ENCODE measurements around the gene ASB3.

The ASB3 gene

GRCh38 chr2:53756644-53757043, 30.1 kb downstream of the ASB3 start:
- Histone ChIP-seq H3K27me3 (ENCODE audit: insufficient read depth, low read length) (no peaks in the 10 kb centered on the region), H3K9ac (ENCODE audit: low read depth, low read length) (no peak overlapping the region), H3K9me3 (ENCODE audit: insufficient read depth, low read depth, low read length) (no peaks in the 10 kb centered on the region), H3K4me3 (ENCODE audit: low read length) (no peak overlapping the region), H3K27ac (ENCODE audit: low read length) (no peak overlapping the region), H3K4me1 (ENCODE audit: insufficient read depth, low read length) (no peaks in the 10 kb centered on the region), H3K36me3 (ENCODE audit: insufficient read depth, low read depth, low read length) (peaks cover 12% of the 10 kb centered on the region)

- no peaks in the 10 kb centered on the region for H3K4me1 ChIP-seq (ENCODE audit: insufficient read depth, low read length)
- H3K9ac ChIP-seq (ENCODE audit: low read depth, low read length), result no peak overlapping the region
- no peaks in the 10 kb centered on the region for H3K9me3 ChIP-seq (ENCODE audit: insufficient read depth, low read depth, low read length)
- H3K27me3 ChIP-seq (ENCODE audit: insufficient read depth, low read length), result no peaks in the 10 kb centered on the region
- H3K4me3 ChIP-seq (ENCODE audit: low read length), result no peak overlapping the region
- H3K36me3 ChIP-seq (ENCODE audit: insufficient read depth, low read depth, low read length), result peaks cover 7% of the 10 kb centered on the region; the same call in 1 of the 2 replicates
- no peak overlapping the region for H3K27ac ChIP-seq (ENCODE audit: low read length)
Measured at GRCh38 chr2:53755121-53755520, 31.6 kb downstream of the ASB3 start.

GRCh38 chr2:53753041-53753440, 33.7 kb downstream of the ASB3 start:
- Histone ChIP-seq H3K36me3 (ENCODE audit: insufficient read depth, low read depth, low read length) (peaks cover 20% of the 10 kb centered on the region), H3K27me3 (ENCODE audit: insufficient read depth, low read length) (no peaks in the 10 kb centered on the region), H3K4me3 (ENCODE audit: low read length) (no peak overlapping the region), H3K9ac (ENCODE audit: low read depth, low read length) (no peak overlapping the region), H3K27ac (ENCODE audit: low read length) (no peak overlapping the region), H3K4me1 (ENCODE audit: insufficient read depth, low read length) (no peaks in the 10 kb centered on the region), H3K9me3 (ENCODE audit: insufficient read depth, low read depth, low read length) (no peaks in the 10 kb centered on the region)

GRCh38 chr2:53752385-53752784, 34.4 kb downstream of the ASB3 start:
- no peaks in the 10 kb centered on the region for H3K27me3 ChIP-seq (ENCODE audit: insufficient read depth, low read length)
- H3K9me3 ChIP-seq (ENCODE audit: insufficient read depth, low read depth, low read length), result no peaks in the 10 kb centered on the region
- H3K27ac ChIP-seq (ENCODE audit: low read length), result no peak overlapping the region
- H3K36me3 ChIP-seq (ENCODE audit: insufficient read depth, low read depth, low read length), result peaks cover 27% of the 10 kb centered on the region
- no peak overlapping the region for H3K4me3 ChIP-seq (ENCODE audit: low read length)
- H3K4me1 ChIP-seq (ENCODE audit: insufficient read depth, low read length), result no peaks in the 10 kb centered on the region
- no peak overlapping the region for H3K9ac ChIP-seq (ENCODE audit: low read depth, low read length)

GRCh38 chr2:53751728-53752127, 35.0 kb downstream of the ASB3 start:
- peaks cover 27% of the 10 kb centered on the region for H3K36me3 ChIP-seq (ENCODE audit: insufficient read depth, low read depth, low read length)
- no peaks in the 10 kb centered on the region for H3K4me1 ChIP-seq (ENCODE audit: insufficient read depth, low read length)
- H3K4me3 ChIP-seq (ENCODE audit: low read length), result no peak overlapping the region
- no peak overlapping the region for H3K9ac ChIP-seq (ENCODE audit: low read depth, low read length)
- no peaks in the 10 kb centered on the region for H3K27me3 ChIP-seq (ENCODE audit: insufficient read depth, low read length)
- no peaks in the 10 kb centered on the region for H3K9me3 ChIP-seq (ENCODE audit: insufficient read depth, low read depth, low read length)
- H3K27ac ChIP-seq (ENCODE audit: low read length), result no peak overlapping the region

- no peaks in the 10 kb centered on the region for H3K4me1 ChIP-seq (ENCODE audit: insufficient read depth, low read length)
- H3K27me3 ChIP-seq (ENCODE audit: insufficient read depth, low read length), result no peaks in the 10 kb centered on the region
- H3K27ac ChIP-seq (ENCODE audit: low read length), result no peak overlapping the region
- no peak overlapping the region for H3K9ac ChIP-seq (ENCODE audit: low read depth, low read length)
- H3K36me3 ChIP-seq (ENCODE audit: insufficient read depth, low read depth, low read length), result peaks cover 20% of the 10 kb centered on the region
- H3K9me3 ChIP-seq (ENCODE audit: insufficient read depth, low read depth, low read length), result no peaks in the 10 kb centered on the region
- H3K4me3 ChIP-seq (ENCODE audit: low read length), result no peak overlapping the region
Measured at GRCh38 chr2:53750041-53750768, 36.5 kb downstream of the ASB3 start.

GRCh38 chr2:53744395-53745065, 42.2 kb downstream of the ASB3 start:
- H3K9me3 ChIP-seq (ENCODE audit: insufficient read depth, low read depth, low read length), result no peaks in the 10 kb centered on the region
- peaks cover 19% of the 10 kb centered on the region for H3K36me3 ChIP-seq (ENCODE audit: insufficient read depth, low read depth, low read length)
- no peak overlapping the region for H3K4me3 ChIP-seq (ENCODE audit: low read length)
- 0 out of 2 replicates have a peak, but pooled peaks cover 2% of the 10 kb centered on the region for H3K4me1 ChIP-seq (ENCODE audit: insufficient read depth, low read length)
- H3K9ac ChIP-seq (ENCODE audit: low read depth, low read length), result no peak overlapping the region
- no peak overlapping the region for H3K27ac ChIP-seq (ENCODE audit: low read length)
- no peaks in the 10 kb centered on the region for H3K27me3 ChIP-seq (ENCODE audit: insufficient read depth, low read length)

- Histone ChIP-seq H3K4me1 (ENCODE audit: insufficient read depth, low read length) (0 out of 2 replicates have a peak, but pooled peaks cover 2% of the 10 kb centered on the region), H3K9ac (ENCODE audit: low read depth, low read length) (no peak overlapping the region), H3K9me3 (ENCODE audit: insufficient read depth, low read depth, low read length) (no peaks in the 10 kb centered on the region), H3K27ac (ENCODE audit: low read length) (no peak overlapping the region), H3K36me3 (ENCODE audit: insufficient read depth, low read depth, low read length) (no peaks in the 10 kb centered on the region; the same call in 1 of the 2 replicates), H3K4me3 (ENCODE audit: low read length) (no peak overlapping the region), H3K27me3 (ENCODE audit: insufficient read depth, low read length) (no peaks in the 10 kb centered on the region)
Measured at GRCh38 chr2:53740170-53740569, 46.6 kb downstream of the ASB3 start.

- Histone ChIP-seq H3K4me3 (ENCODE audit: low read length) (no peak overlapping the region), H3K9ac (ENCODE audit: low read depth, low read length) (no peak overlapping the region), H3K4me1 (ENCODE audit: insufficient read depth, low read length) (0 out of 2 replicates have a peak, but pooled peaks cover 2% of the 10 kb centered on the region), H3K27ac (ENCODE audit: low read length) (no peak overlapping the region), H3K9me3 (ENCODE audit: insufficient read depth, low read depth, low read length) (no peaks in the 10 kb centered on the region), H3K27me3 (ENCODE audit: insufficient read depth, low read length) (no peaks in the 10 kb centered on the region), H3K36me3 (ENCODE audit: insufficient read depth, low read depth, low read length) (no peaks in the 10 kb centered on the region; the same call in 1 of the 2 replicates)
Measured at GRCh38 chr2:53739032-53739431, 47.7 kb downstream of the ASB3 start.

GRCh38 chr2:53737091-53737490, 49.7 kb downstream of the ASB3 start:
- no peaks in the 10 kb centered on the region for H3K27me3 ChIP-seq (ENCODE audit: insufficient read depth, low read length)

GRCh38 chr2:53729143-53729762, 57.5 kb downstream of the ASB3 start:
- Histone ChIP-seq H3K27me3 (ENCODE audit: insufficient read depth, low read length) (no peaks in the 10 kb centered on the region), H3K27ac (ENCODE audit: low read length) (no peak overlapping the region), H3K9ac (ENCODE audit: low read depth, low read length) (no peak overlapping the region), H3K4me3 (ENCODE audit: low read length) (no peak overlapping the region), H3K9me3 (ENCODE audit: insufficient read depth, low read depth, low read length) (no peaks in the 10 kb centered on the region), H3K36me3 (ENCODE audit: insufficient read depth, low read depth, low read length) (peaks cover 23% of the 10 kb centered on the region), H3K4me1 (ENCODE audit: insufficient read depth, low read length) (no peaks in the 10 kb centered on the region)

More at GRCh38 chr2:53737091-53737490, 49.7 kb downstream of the ASB3 start:
- Histone ChIP-seq H3K4me3 (ENCODE audit: low read length) (no peak overlapping the region), H3K36me3 (ENCODE audit: insufficient read depth, low read depth, low read length) (peaks cover 7% of the 10 kb centered on the region; the same call in 1 of the 2 replicates), H3K9me3 (ENCODE audit: insufficient read depth, low read depth, low read length) (no peaks in the 10 kb centered on the region), H3K4me1 (ENCODE audit: insufficient read depth, low read length) (0 out of 2 replicates have a peak, but pooled peaks cover 2% of the 10 kb centered on the region), H3K27ac (ENCODE audit: low read length) (no peak overlapping the region), H3K9ac (ENCODE audit: low read depth, low read length) (no peak overlapping the region)
